Loucy (cell line): ENCODE measurements around the gene ADAMTSL2.

Experiments used
- H2AFZ ChIP-seq: fragments of 200-600 bp; sonication (generic); 2 replicates; pipeline ENCODE4 v1.6.0; 2016; ENCODE audit warnings: antibody characterized with exemption, mild to moderate bottlenecking, low read length, moderate library complexity
- H3F3A ChIP-seq: fragments of 200-600 bp; 2 replicates; pipeline ENCODE4 v1.6.0; 2016; ENCODE audit warnings: antibody characterized with exemption, low read depth, mild to moderate bottlenecking
- H3K27me3 ChIP-seq: fragments of 200-600 bp; sonication (generic); 2 replicates; pipeline ENCODE4 v1.6.1; 2014; ENCODE audit warnings: low read length, mild to moderate bottlenecking; ENCODE audit not compliant: insufficient read depth, poor library complexity, severe bottlenecking
- H3K36me3 ChIP-seq: fragments of 200-600 bp; sonication (generic); 2 replicates; pipeline ENCODE4 v1.6.1; 2016; ENCODE audit warnings: low read length; ENCODE audit not compliant: insufficient read depth
- H3K4me1 ChIP-seq: fragments of 200-600 bp; sonication (generic); 2 replicates; pipeline ENCODE4 v1.5.1; 2014; ENCODE audit warnings: low read length, mild to moderate bottlenecking; ENCODE audit not compliant: insufficient read depth, poor library complexity, severe bottlenecking
- H3K4me2 ChIP-seq: fragments of 200-600 bp; sonication (generic); 2 replicates; pipeline ENCODE4 v1.6.0; 2014; ENCODE audit warnings: antibody characterized with exemption, low read length, low read depth, mild to moderate bottlenecking; ENCODE audit not compliant: poor library complexity, severe bottlenecking
- H3K4me3 ChIP-seq: fragments of 200-600 bp; sonication (generic); 2 replicates; pipeline ENCODE4 v1.5.1; 2014; ENCODE audit warnings: low read length, mild to moderate bottlenecking, mixed read lengths; ENCODE audit not compliant: poor library complexity, severe bottlenecking
- H3K79me2 ChIP-seq: fragments of 200-600 bp; sonication (generic); 2 replicates; pipeline ENCODE4 v1.6.1; 2014; ENCODE audit warnings: low read length; ENCODE audit not compliant: insufficient read depth
- H3K9ac ChIP-seq: fragments of 200-600 bp; sonication (generic); 2 replicates; pipeline ENCODE4 v1.6.0; 2014; ENCODE audit warnings: mild to moderate bottlenecking, low read depth, low read length, moderate library complexity; ENCODE audit not compliant: poor library complexity, severe bottlenecking
- H3K9me2 ChIP-seq: fragments of 200-600 bp; sonication (generic); replicated peaks from 2 replicates; pipeline ENCODE4 v1.6.1; 2016; ENCODE audit warnings: low read depth, low read length, mixed read lengths
- H3K9me3 ChIP-seq: fragments of 200-600 bp; sonication (generic); 2 replicates; pipeline ENCODE4 v1.6.1; 2014; ENCODE audit warnings: mild to moderate bottlenecking, antibody characterized with exemption, low read length, low read depth; ENCODE audit not compliant: insufficient read depth
- H4K20me1 ChIP-seq: fragments of 200-600 bp; sonication (generic); 2 replicates; pipeline ENCODE4 v1.6.0; 2014; ENCODE audit warnings: antibody characterized with exemption, low read length, mild to moderate bottlenecking; ENCODE audit not compliant: insufficient read depth, poor library complexity, severe bottlenecking
- CTCF ChIP-seq: fragments of 200-600 bp; sonication (generic); conservative IDR thresholded peaks from 2 replicates; pipeline ENCODE4 v1.5.1; 2014; ENCODE audit warnings: mild to moderate bottlenecking, antibody characterized with exemption, low read length
- EZH2phosphoT487 ChIP-seq: fragments of 200-600 bp; IDR thresholded peaks from 2 replicates; pipeline ENCODE4 v1.6.1; 2018; ENCODE audit warnings: antibody characterized with exemption, mild to moderate bottlenecking, moderate library complexity, borderline replicate concordance

The ADAMTSL2 gene

GRCh38 chr9:133622555-133622954 lies 88.1 kb downstream of the ADAMTSL2 start:
- Histone ChIP-seq H3K79me2 (no peaks in the 10 kb centered on the region), H2AFZ (no peak overlapping the region), H3F3A (no peaks in the 10 kb centered on the region), H3K4me2 (no peak overlapping the region), H3K9me2 (no peaks in the 10 kb centered on the region), H3K36me3 (no peaks in the 10 kb centered on the region), H3K9me3 (0 out of 2 replicates have a peak, but pooled peaks cover 5% of the 10 kb centered on the region), H3K4me3 (no peak overlapping the region), H3K27me3 (no peaks in the 10 kb centered on the region), H3K9ac (no peak overlapping the region), H4K20me1 (no peaks in the 10 kb centered on the region), H3K4me1 (peaks cover 21% of the 10 kb centered on the region)
- TF ChIP-seq EZH2phosphoT487 (no peak), CTCF (no peak)
